Activated T-helper 17 cell treated with anti-CD3 and anti-CD28 coated beads, Interleukin-2, amount 50 U/mL, for 72 hours (primary cell): ENCODE data around the gene NUP210L. TPM values are rescaled to one million over a fixed set of nuclear protein-coding genes. Genes with fewer than 3 reads are reported as not detected.
A peak's percentile ranks its signal among the peaks of the same experiment; 100 is the strongest.
"Not testable (repeated sequence)": the region's sequence is repeated elsewhere in the genome, so short reads cannot be mapped to it uniquely, and the experiment has no call there.

Source experiments
- ATAC-seq: fragments of 150-1000 bp; cut with Tn5 transposase; replicated peaks from 2 replicates; pipeline ENCODE4 v1.10.0; 2021; ENCODE audit warnings: mild to moderate bottlenecking, moderate library complexity
- H3K27ac Mint-ChIP-seq: one replicate; pipeline ENCODE4 v1.8.0; 2022; ENCODE audit warnings: mixed read lengths
- H3K27me3 Mint-ChIP-seq: one replicate; pipeline ENCODE4 v1.8.0; 2022; ENCODE audit warnings: mixed read lengths
- H3K36me3 Mint-ChIP-seq: one replicate; pipeline ENCODE4 v1.8.0; 2022; ENCODE audit warnings: low read depth, mild to moderate bottlenecking, mixed read lengths
- H3K4me1 Mint-ChIP-seq: one replicate; pipeline ENCODE4 v1.8.0; 2022; ENCODE audit warnings: mixed read lengths
- H3K4me3 Mint-ChIP-seq: one replicate; pipeline ENCODE4 v1.8.0; 2022; ENCODE audit warnings: mild to moderate bottlenecking, mixed read lengths
- H3K9me3 Mint-ChIP-seq: one replicate; pipeline ENCODE4 v1.8.0; 2022; ENCODE audit warnings: mixed read lengths
- total RNA-seq, 2 donors: library from RNA; stranded (reverse); gene quantifications; one replicate each; pipeline ENCODE4 v1.2.3, GENCODE V29; 2022

Gene NUP210L
- total RNA-seq, 2 donors from 2014 or later, result 0.04 to 0.24 TPM

DNA sequence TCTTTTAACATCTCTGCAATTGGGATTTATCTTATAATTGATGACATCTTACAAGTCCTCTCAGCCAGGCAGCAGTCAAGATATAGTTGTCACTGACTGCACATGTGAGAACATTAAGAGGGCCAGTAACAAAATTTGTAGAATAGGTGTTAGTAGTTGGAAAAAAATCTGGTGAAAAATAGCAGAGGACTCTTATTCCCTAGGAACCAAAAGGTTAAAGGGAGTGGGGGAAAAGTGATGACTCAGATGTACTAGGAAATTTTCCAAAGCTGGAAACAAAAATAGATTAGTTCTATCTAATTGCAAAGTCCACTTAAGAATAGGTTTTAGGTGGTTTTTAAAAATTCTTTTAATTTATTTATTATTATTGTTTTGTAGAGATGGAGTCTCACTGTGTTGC lies 3.6 kb downstream of the NUP210L start:
- Mint-ChIP-seq H3K27ac (no peak overlapping the region), H3K4me1 (peaks cover 12% of the 10 kb centered on the region), H3K4me3 (no peak overlapping the region), H3K9me3 (no peaks in the 10 kb centered on the region), H3K36me3 (peaks cover 28% of the 10 kb centered on the region), H3K27me3 (no peaks in the 10 kb centered on the region)
- ATAC-seq, result no peak

- Mint-ChIP-seq H3K27ac (no peak overlapping the region), H3K4me1 (peaks cover 5% of the 10 kb centered on the region), H3K36me3 (peaks cover 3% of the 10 kb centered on the region), H3K4me3 (no peak overlapping the region), H3K27me3 (no peaks in the 10 kb centered on the region), H3K9me3 (no peaks in the 10 kb centered on the region)
- ATAC-seq, result peak; percentile 78
Observed at GRCh38 chr1:154148807-154149206, 6.1 kb downstream of the NUP210L start.

DNA sequence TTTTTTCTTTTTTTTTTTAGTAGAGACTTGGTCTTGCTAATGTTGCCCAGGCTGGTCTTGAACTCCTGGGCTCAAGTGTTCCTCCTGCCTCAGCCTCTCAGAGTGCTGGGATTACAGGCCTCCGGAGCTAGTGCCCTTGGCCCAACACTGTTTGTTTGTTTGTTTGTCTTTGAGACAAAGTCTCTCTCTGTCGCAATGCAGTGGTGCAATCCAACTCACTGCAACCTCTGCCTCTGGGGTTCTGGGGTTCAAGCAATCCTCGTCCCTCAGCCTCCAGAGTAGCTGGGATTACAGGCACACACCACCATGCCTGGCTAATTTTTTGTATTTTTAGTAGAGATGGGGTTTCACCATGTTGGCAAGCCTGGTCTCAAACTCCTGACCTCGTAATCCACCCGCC lies 7.4 kb downstream of the NUP210L start:
- H3K4me1 Mint-ChIP-seq, H3K36me3 Mint-ChIP-seq, H3K27ac Mint-ChIP-seq, H3K9me3 Mint-ChIP-seq, ATAC-seq, H3K27me3 Mint-ChIP-seq, H3K4me3 Mint-ChIP-seq: not testable (repeated sequence)

DNA sequence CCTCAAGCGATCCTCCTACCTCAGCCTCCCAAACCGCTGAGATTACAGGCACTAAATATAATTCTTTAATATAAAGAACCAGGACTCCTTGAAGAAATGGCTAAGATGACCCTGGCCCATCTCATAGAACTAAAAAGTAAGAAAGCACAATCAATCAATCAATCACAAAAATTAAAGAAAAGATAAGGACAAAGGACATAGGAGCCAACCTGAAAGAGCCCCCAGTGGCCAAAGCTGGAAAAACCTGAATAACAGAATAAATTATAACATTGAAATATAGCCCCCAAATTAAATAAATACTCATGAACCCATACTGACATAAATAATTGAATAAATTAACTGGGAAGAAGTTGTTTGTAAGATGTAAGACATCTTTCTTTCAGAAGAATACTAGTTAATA lies 8.9 kb downstream of the NUP210L start:
- Mint-ChIP-seq H3K4me3 (no peak overlapping the region), H3K36me3 (no peaks in the 10 kb centered on the region), H3K4me1 (peaks cover 5% of the 10 kb centered on the region), H3K27ac (no peak overlapping the region), H3K27me3 (no peaks in the 10 kb centered on the region), H3K9me3 (no peaks in the 10 kb centered on the region)
- no peak for ATAC-seq

DNA sequence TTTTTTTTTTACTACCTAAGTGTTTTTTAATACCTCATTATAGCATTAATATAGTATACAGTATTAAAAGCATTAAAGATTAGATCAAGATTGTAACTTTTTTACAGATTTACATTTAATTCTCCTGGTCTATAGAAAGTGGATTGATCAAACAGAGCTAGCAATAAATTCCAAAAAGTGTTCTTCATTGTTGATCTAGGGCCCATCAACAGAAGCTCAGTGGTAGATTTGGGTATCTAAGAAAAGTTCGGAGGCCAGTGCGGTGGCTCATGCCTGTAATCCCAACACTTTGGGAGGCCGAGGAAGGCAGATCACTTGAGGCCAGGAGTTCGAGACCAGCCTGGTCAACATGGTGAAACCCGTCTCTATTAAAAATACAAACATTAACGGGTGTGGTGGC lies 12.5 kb downstream of the NUP210L start:
- H3K27ac Mint-ChIP-seq, result no peak overlapping the region
- H3K9me3 Mint-ChIP-seq, result no peaks in the 10 kb centered on the region
- no peak overlapping the region for H3K4me3 Mint-ChIP-seq
- no peaks in the 10 kb centered on the region for H3K36me3 Mint-ChIP-seq
- no peaks in the 10 kb centered on the region for H3K27me3 Mint-ChIP-seq
- no peaks in the 10 kb centered on the region for H3K4me1 Mint-ChIP-seq
- no peak for ATAC-seq

DNA sequence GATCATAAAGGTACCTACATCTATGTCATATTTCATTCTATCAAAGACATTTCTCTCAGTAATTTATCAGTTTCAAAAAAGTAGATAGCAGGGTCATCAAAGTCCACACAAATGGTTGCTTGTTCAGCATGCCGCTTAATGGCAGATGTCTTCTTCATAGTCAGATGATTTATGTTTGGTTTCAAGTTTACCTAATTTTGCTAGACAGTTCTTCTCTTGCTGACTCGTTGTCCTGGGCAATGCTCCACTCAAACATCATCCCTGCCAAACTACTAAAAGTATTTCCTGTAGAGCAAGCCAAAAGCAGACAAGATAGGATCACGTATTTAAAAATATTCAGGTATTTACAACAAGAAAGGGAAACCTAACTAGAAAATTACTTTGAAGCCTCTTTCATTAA lies 13.6 kb downstream of the NUP210L start:
- ATAC-seq, result no peak
- H3K9me3 Mint-ChIP-seq, result no peaks in the 10 kb centered on the region
- no peaks in the 10 kb centered on the region for H3K4me1 Mint-ChIP-seq
- H3K27me3 Mint-ChIP-seq, result no peaks in the 10 kb centered on the region
- H3K36me3 Mint-ChIP-seq, result no peaks in the 10 kb centered on the region
- H3K27ac Mint-ChIP-seq, result no peak overlapping the region
- no peak overlapping the region for H3K4me3 Mint-ChIP-seq

GRCh38 chr1:154137888-154138287 lies 17.0 kb downstream of the NUP210L start:
- H3K9me3 Mint-ChIP-seq, result no peaks in the 10 kb centered on the region
- H3K4me3 Mint-ChIP-seq, result no peak overlapping the region
- ATAC-seq, result no peak
- H3K4me1 Mint-ChIP-seq, result no peaks in the 10 kb centered on the region
- H3K27ac Mint-ChIP-seq, result no peak overlapping the region
- H3K36me3 Mint-ChIP-seq, result no peaks in the 10 kb centered on the region
- no peaks in the 10 kb centered on the region for H3K27me3 Mint-ChIP-seq

GRCh38 chr1:154133256-154133655 lies 21.6 kb downstream of the NUP210L start:
- H3K4me3 Mint-ChIP-seq, result no peak overlapping the region

GRCh38 chr1:154129391-154129970 lies 25.4 kb downstream of the NUP210L start:
- Mint-ChIP-seq H3K27me3 (no peaks in the 10 kb centered on the region), H3K27ac (no peak overlapping the region), H3K9me3 (no peaks in the 10 kb centered on the region), H3K4me3 (peak overlapping the region; percentile 7), H3K4me1 (peaks cover 12% of the 10 kb centered on the region), H3K36me3 (no peaks in the 10 kb centered on the region)
- peak; percentile 76 for ATAC-seq

More at GRCh38 chr1:154133256-154133655, 21.6 kb downstream of the NUP210L start:
- ATAC-seq, result no peak
- no peaks in the 10 kb centered on the region for H3K36me3 Mint-ChIP-seq
- H3K27me3 Mint-ChIP-seq, result no peaks in the 10 kb centered on the region
- no peaks in the 10 kb centered on the region for H3K9me3 Mint-ChIP-seq
- peaks cover 12% of the 10 kb centered on the region for H3K4me1 Mint-ChIP-seq
- H3K27ac Mint-ChIP-seq, result no peak overlapping the region

DNA sequence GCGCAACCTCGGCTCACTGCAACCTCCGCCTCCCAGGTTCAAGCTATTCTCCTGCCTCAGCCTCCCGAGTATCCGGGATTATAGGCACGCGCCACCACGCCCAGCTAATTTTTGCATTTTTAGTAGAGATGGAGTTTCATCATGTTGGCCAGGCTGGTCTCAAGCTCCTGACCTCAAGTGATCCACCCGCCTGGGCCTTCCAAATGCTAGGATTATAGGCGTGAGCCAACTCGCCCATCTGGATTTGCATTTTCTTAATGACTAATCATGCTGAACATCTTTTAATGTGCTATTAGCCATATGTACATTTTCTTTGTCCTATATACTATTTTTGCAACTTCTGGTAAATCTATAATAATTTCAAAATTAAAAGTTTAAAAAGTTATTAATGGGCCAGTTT lies 31.7 kb downstream of the NUP210L start:
- not testable (repeated sequence) for H3K27ac Mint-ChIP-seq, H3K4me1 Mint-ChIP-seq, H3K9me3 Mint-ChIP-seq, H3K36me3 Mint-ChIP-seq, H3K4me3 Mint-ChIP-seq, H3K27me3 Mint-ChIP-seq, ATAC-seq

GRCh38 chr1:154117642-154118041 lies 37.2 kb downstream of the NUP210L start:
- ATAC-seq, result no peak
- H3K4me1 Mint-ChIP-seq, result peaks cover 6% of the 10 kb centered on the region
- H3K36me3 Mint-ChIP-seq, result no peaks in the 10 kb centered on the region
- no peak overlapping the region for H3K27ac Mint-ChIP-seq
- no peaks in the 10 kb centered on the region for H3K27me3 Mint-ChIP-seq
- H3K9me3 Mint-ChIP-seq, result no peaks in the 10 kb centered on the region
- no peak overlapping the region for H3K4me3 Mint-ChIP-seq

DNA sequence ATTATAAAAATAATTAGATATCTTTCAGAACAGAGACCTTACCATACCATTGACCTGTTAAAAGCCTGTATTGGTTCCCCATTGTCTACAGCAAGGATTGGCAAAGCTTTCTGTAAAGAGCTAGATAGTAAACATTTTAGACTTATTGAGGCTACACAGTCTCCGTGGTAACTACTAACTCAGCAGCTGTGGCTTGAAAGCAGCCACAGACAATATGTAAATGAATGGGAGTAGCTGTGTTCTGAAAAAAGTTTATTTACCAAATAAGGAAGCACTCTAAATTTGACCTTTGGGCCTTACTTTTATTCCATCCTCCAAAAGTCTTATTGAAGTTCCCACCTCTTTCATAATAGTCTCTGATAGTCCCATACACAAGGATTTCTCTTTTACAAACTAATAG lies 39.7 kb downstream of the NUP210L start:
- Mint-ChIP-seq H3K4me3 (peak overlapping the region; percentile 6), H3K9me3 (no peaks in the 10 kb centered on the region), H3K27me3 (no peaks in the 10 kb centered on the region), H3K36me3 (no peaks in the 10 kb centered on the region), H3K27ac (peak overlapping the region; percentile 53), H3K4me1 (peaks cover 6% of the 10 kb centered on the region)
- peak; percentile 82 for ATAC-seq

DNA sequence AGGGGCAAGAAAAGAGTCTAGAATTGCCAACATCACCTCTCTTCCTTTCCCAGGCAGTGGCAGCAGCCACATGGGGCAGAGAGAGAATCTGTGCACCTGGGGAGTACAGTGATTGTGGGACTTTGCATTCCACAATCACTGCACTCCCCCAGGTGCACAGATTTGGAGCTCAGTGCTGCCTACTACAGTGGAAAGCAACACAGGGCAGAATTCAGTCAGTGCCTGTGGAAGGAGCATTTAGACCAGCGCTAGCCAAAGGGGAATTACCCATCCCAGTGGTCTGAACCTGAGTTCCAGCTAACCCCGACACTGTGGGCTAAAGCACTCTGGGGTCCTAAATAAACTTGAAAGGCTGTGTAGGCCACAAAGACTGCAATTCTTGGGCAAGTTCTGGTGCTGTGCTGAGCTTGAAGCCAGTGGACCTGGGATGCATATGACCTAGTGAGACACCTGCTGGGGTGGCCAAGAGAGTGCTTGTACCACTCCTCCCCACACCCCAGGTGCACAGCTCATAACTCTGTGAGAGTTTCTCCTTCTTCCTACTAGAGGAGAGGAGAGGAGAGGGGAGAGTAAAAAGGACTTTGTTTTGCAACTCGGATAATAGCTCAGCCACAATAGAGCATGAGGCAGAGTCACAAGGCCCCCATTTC lies 50.3 kb downstream of the NUP210L start:
- Mint-ChIP-seq H3K9me3 (no peaks in the 10 kb centered on the region), H3K4me3 (no peak overlapping the region), H3K4me1 (no peaks in the 10 kb centered on the region), H3K27me3 (no peaks in the 10 kb centered on the region), H3K36me3 (no peaks in the 10 kb centered on the region), H3K27ac (no peak overlapping the region)
- no peak for ATAC-seq

DNA sequence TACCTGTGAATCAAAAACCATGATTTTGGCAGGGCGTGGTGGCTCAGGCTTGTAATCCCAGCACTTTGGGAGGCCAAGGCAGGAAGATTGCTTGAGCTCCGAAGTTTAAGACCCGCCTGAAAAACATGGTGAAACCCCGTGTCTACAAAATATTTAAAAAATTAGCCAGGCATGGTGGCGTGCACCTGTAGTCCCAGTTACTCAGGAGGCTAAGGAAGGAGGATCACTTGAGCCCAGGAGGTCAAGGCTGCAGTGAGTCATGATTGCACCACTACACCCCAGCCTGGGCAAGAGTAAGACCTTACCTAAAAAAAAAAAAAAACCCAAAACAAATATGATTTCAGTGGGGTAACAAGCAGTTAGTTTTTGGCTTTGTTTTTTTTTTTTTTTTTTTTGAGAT lies 54.7 kb downstream of the NUP210L start:
- H3K9me3 Mint-ChIP-seq, H3K36me3 Mint-ChIP-seq, ATAC-seq, H3K4me1 Mint-ChIP-seq, H3K4me3 Mint-ChIP-seq, H3K27ac Mint-ChIP-seq, H3K27me3 Mint-ChIP-seq: not testable (repeated sequence)

- H3K27ac Mint-ChIP-seq, result no peak overlapping the region
- H3K9me3 Mint-ChIP-seq, result no peaks in the 10 kb centered on the region
- H3K4me1 Mint-ChIP-seq, result no peaks in the 10 kb centered on the region
- H3K36me3 Mint-ChIP-seq, result no peaks in the 10 kb centered on the region
- no peaks in the 10 kb centered on the region for H3K27me3 Mint-ChIP-seq
- no peak overlapping the region for H3K4me3 Mint-ChIP-seq
- ATAC-seq, result no peak
Observed at GRCh38 chr1:154097873-154098272, 57.0 kb downstream of the NUP210L start.
